Stomach smooth muscle (tissue), 2 donors: Measurements from ENCODE around the gene RASAL1.

Experiments used
- H3K27ac ChIP-seq: one replicate; pipeline ENCODE4 v1.7.0; 2013; ENCODE audit warnings: mild to moderate bottlenecking, low read length, inconsistent platforms
- H3K27me3 ChIP-seq, 2 donors: one replicate each; pipeline ENCODE4 v1.7.0; 2013; ENCODE audit warnings: low read length in 2 of 2; ENCODE audit not compliant: insufficient read depth in 2 of 2, control insufficient read depth in 1 of 2
- H3K36me3 ChIP-seq, 2 donors: one replicate each; pipeline ENCODE4 v1.7.0; 2013; ENCODE audit warnings: low read length in 2 of 2; ENCODE audit not compliant: control insufficient read depth in 2 of 2, insufficient read depth in 2 of 2
- H3K4me1 ChIP-seq: one replicate; pipeline ENCODE4 v1.7.0; 2013; ENCODE audit warnings: low read length; ENCODE audit not compliant: control insufficient read depth, insufficient read depth
- H3K4me3 ChIP-seq, 2 donors: one replicate each; pipeline ENCODE4 v1.7.0; 2013; ENCODE audit warnings: low read length in 2 of 2
- H3K9ac ChIP-seq, 2 donors: one replicate each; pipeline ENCODE4 v1.7.0; 2013; ENCODE audit warnings: low read length in 2 of 2, mild to moderate bottlenecking in 1 of 2
- H3K9me3 ChIP-seq, 2 donors: one replicate each; pipeline ENCODE4 v1.7.0; 2013; ENCODE audit warnings: low read length in 2 of 2; ENCODE audit not compliant: control insufficient read depth in 2 of 2
- donor health status: healthy.
- donor health status: Pancreatic carcinoma.

The RASAL1 gene

DNA sequence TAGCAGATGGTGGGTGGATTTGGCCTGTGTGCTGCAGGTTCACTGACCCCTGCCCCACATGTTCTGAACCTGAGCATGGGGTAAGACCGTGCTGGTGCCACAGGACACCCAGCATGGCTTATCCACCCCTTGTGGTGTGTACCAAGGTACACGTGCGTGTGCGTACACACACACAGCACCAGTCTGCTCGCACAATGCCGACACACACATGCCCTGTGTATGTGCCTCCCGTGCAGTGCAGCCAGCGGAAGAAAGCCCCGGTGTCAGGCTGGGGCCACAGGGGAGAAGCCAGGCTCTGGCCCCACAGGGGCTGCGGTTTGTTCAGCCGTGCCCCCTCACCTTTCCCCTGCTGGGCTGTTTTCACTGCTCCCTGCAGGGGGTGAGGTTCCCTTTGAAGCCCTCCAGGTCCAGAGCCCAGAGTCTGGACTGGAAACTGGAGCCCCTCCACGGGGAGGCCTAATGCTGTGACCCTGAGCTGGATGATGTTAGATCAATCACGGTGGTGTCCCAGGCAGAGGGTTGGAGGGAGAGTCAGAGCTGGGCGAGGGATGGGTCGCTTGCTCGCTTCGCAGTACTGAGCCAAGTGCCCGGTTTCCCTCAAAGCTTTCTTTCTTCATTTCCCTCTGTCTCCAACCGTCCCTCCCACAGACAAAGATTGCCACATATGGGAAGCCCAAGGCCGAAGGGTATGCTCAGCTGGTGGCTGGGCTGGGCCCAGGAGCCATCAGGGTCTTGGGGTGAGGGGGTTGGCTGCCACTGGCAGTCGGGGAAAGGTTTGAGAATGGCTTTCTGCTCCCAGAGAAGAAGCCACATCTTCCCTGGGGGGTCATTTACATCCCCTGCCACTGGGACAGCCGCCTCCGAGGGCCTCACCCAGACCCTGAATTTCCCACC, 72.8 kb downstream of the RASAL1 start:
- H3K36me3 ChIP-seq, result no peaks in the 10 kb centered on the region
- no peak overlapping the region for H3K4me3 ChIP-seq
- peaks cover 4% of the 10 kb centered on the region for H3K4me1 ChIP-seq
- no peak overlapping the region for H3K9ac ChIP-seq
- no peaks in the 10 kb centered on the region for H3K9me3 ChIP-seq
- H3K27me3 ChIP-seq, result peaks cover 26 to 44% of the 10 kb centered on the region in 2 donors
- no peak overlapping the region for H3K27ac ChIP-seq

DNA sequence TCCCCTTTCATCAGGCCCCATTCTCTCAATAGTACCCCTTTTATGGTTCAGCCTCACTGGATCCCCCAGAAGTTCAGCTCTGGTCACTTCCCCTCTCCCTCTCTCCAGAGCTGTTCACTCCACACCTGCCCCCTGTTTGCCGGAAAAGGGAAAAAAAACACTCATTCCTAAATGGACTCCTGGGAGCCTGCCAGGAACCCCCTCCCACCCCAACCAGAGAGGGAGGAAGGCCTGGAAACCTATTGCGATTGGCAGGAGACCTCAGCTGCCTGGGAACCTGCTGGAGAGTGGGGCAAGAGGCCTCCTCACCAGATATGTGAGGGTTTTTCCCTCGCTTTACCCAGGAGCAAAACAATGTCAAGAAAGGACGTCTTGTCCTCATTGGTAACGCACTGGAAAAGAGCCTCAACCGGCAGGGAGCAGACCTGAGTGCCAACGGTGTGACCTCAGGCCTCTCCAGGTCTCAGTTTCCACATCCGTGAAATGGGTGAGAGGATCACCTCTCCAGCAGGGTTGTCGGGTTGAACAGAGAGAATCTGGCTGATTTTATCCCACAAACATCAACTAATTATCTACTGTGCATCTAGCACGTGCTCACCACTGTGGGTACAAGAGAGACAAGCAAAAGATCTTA, 74.4 kb downstream of the RASAL1 start:
- Histone ChIP-seq H3K4me1 (peaks cover 11% of the 10 kb centered on the region), H3K36me3 (no peaks in the 10 kb centered on the region), H3K27me3 (peaks cover 42 to 49% of the 10 kb centered on the region in 2 donors), H3K9ac (no peak overlapping the region), H3K27ac (no peak overlapping the region), H3K9me3 (no peaks in the 10 kb centered on the region), H3K4me3 (no peak overlapping the region)

DNA sequence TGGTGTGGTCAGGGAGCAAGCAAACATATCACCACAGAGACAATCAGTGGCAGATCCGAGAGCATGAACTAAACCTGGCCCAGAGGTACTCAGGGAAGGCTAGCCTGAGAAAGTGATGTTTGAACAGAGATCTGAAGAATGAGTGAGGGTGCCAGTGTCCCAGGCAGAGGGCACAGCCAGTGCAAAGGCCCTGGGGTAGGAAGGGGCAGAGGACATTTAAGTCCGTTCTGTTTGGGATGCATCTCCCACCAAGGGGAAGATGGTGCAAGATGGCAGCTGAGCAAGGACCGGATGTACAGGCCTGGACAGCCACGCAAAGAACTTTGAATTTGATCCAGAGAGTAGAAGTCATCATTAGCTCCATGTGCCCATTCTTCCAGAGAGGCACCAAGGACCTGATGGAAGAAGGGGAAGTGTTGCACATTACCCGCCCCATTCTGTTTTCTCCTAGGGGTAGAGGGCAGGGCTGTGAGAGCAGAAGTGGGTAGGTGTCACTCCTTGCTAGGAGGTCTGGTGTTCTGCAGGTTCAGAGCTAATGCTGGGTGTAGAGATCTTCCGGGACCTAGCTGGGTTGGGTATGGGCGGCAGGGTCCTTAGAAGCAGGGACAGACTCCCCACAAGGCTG, 75.1 kb downstream of the RASAL1 start:
- peaks cover 11% of the 10 kb centered on the region for H3K4me1 ChIP-seq
- H3K4me3 ChIP-seq, result no peak overlapping the region
- no peak overlapping the region for H3K27ac ChIP-seq
- no peaks in the 10 kb centered on the region for H3K9me3 ChIP-seq
- peaks cover 44 to 53% of the 10 kb centered on the region in 2 donors for H3K27me3 ChIP-seq
- no peak overlapping the region for H3K9ac ChIP-seq
- no peaks in the 10 kb centered on the region for H3K36me3 ChIP-seq

DNA sequence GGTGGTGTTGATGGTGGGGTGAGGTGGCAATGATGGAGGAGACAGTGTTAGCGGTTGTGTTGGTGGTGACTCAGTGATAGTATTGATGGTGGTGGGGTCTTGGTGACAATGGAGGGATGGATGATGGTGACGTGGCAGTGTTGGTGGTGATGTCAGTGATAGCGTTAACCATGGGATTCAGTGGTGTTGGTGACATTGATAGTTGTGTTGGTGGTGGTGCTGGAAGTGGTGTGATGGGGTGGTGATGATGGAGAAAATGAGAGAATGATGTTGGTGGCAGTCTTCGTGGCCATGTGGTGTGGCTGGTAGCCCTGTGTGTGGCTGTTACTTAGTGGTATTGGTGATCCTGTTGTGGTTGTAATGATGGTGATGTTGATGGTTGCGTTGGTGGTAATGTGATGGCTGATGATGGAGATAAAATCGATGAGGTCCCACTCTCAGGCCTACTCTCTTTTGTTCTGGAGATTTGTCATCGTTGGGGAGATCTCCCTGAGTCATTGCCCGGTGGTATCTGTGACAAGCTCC, 76.4 kb downstream of the RASAL1 start:
- Histone ChIP-seq H3K27ac (no peak overlapping the region), H3K4me3 (no peak overlapping the region), H3K4me1 (peaks cover 10% of the 10 kb centered on the region), H3K27me3 (peaks cover 45 to 49% of the 10 kb centered on the region in 2 donors), H3K9me3 (no peaks in the 10 kb centered on the region), H3K36me3 (no peaks in the 10 kb centered on the region), H3K9ac (no peak overlapping the region)

GRCh38 chr12:113058553-113058952, 77.0 kb downstream of the RASAL1 start:
- peaks cover 42 to 44% of the 10 kb centered on the region in 2 donors for H3K27me3 ChIP-seq
- no peaks in the 10 kb centered on the region for H3K9me3 ChIP-seq
- H3K27ac ChIP-seq, result no peak overlapping the region
- H3K4me1 ChIP-seq, result peaks cover 10% of the 10 kb centered on the region
- H3K36me3 ChIP-seq, result no peaks in the 10 kb centered on the region
- no peak overlapping the region for H3K9ac ChIP-seq
- no peak overlapping the region for H3K4me3 ChIP-seq

DNA sequence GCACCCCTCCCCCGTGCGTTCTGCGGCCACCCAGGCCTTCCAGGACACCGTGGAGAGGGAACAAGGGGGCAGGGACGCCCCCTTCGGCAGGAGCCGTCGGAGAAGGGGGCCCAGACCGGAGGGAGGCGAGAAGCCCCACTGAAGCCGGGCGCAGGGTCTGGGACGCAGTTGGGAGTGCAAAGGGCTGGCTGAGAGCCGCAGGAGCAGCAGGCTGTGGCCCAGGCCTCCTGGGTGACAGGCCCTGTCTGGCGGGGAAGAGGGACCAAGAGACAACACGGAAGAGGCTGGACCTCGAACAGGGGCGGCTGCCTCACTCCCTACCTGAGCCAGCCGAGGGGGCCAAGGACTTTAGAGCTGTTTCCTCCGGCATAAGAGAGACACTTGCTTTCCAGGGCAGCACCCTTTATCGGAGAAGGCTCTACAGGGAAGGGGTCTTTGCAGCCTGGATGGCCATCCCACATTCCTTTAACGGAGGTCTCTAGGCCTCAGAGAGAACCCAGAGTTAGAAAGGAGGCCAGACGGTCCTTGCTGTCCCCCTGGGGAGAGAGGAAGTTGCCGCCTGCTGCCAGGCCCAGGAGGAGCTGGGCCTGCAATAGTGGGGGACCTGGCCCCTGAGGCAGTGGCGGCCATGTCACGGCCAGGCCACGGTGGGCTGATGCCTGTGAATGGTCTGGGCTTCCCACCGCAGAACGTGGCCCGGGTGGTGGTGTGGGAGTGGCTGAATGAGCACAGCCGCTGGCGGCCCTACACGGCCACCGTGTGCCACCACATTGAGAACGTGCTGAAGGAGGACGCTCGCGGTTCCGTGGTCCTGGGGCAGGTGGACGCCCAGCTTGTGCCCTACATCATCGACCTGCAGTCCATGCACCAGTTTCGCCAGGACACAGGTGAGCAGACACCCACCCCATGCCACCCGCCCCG, 77.7 kb downstream of the RASAL1 start:
- Histone ChIP-seq H3K27me3 (peaks cover 37 to 42% of the 10 kb centered on the region in 2 donors), H3K4me3 (no peak overlapping the region), H3K27ac (no peak overlapping the region), H3K4me1 (peaks cover 10% of the 10 kb centered on the region), H3K9me3 (no peaks in the 10 kb centered on the region), H3K9ac (no peak overlapping the region), H3K36me3 (no peaks in the 10 kb centered on the region)

GRCh38 chr12:113056631-113057488, 78.7 kb downstream of the RASAL1 start, which contains the start of gene DTX1:
DTX1 (plus strand) TSS chr12:113056730; CDS start chr12:113058193, 1,463 bp downstream.
- peak within 1 kb of the TSS in 1 of 2 donors; percentile 55 for H3K4me3 ChIP-seq
- H3K9me3 ChIP-seq, result no peaks in the 10 kb centered on the region
- H3K27ac ChIP-seq, result no peak within 1 kb of the TSS
- H3K4me1 ChIP-seq, result peaks cover 10% of the 10 kb centered on the region
- no peak within 1 kb of the TSS for H3K9ac ChIP-seq
- no peaks in the 10 kb centered on the region for H3K36me3 ChIP-seq
- H3K27me3 ChIP-seq, result peaks cover 35 to 42% of the 10 kb centered on the region in 2 donors

DNA sequence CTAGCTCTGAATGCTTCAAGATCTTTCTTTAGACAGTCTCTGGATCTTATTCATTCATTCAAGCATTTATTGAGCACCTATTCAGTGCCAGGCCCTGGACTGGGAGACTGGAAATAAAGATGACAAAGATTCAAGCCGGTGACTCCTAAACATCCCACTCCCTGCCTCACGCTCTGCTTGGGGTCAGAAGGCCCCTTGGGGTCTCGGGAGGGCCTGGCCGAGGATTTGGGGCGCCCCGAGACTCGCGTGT, 79.3 kb downstream of the RASAL1 start:
- Histone ChIP-seq H3K27ac (no peak overlapping the region), H3K9ac (no peak overlapping the region), H3K4me1 (peaks cover 8% of the 10 kb centered on the region), H3K27me3 (peaks cover 34 to 42% of the 10 kb centered on the region in 2 donors), H3K36me3 (no peaks in the 10 kb centered on the region), H3K4me3 (peak overlapping the region in 1 of 2 donors; percentile 55), H3K9me3 (no peaks in the 10 kb centered on the region)

GRCh38 chr12:113055594-113056380, 79.8 kb downstream of the RASAL1 start:
- H3K27ac ChIP-seq, result no peak overlapping the region
- H3K27me3 ChIP-seq, result peaks cover 32 to 42% of the 10 kb centered on the region in 2 donors
- H3K4me1 ChIP-seq, result peaks cover 8% of the 10 kb centered on the region
- H3K9ac ChIP-seq, result no peak overlapping the region
- no peaks in the 10 kb centered on the region for H3K9me3 ChIP-seq
- no peaks in the 10 kb centered on the region for H3K36me3 ChIP-seq
- peak overlapping the region in 1 of 2 donors; percentile 55 for H3K4me3 ChIP-seq
